Stimulated activated CD8-positive, alpha-beta memory T cell treated with anti-CD3 and anti-CD28 coated beads, Interleukin-7, amount 100 ng/mL, for 4 hours (primary cell): ENCODE results near the gene CATSPERZ.
A peak's percentile ranks its signal among the peaks of the same experiment; 100 is the strongest.
"Not testable (repeated sequence)": the region's sequence is repeated elsewhere in the genome, so short reads cannot be mapped to it uniquely, and the experiment has no call there.

Experiments
- DNase-seq, 2 donors: peaks; one replicate each; pipeline ENCODE4 v3.0.0-alpha.2; 2020; ENCODE audit warnings: low read depth in 2 of 2

Gene CATSPERZ

GRCh38 chr11:64321026-64321425 lies 20.9 kb downstream of the CATSPERZ start:
- no peak for DNase-seq

DNA sequence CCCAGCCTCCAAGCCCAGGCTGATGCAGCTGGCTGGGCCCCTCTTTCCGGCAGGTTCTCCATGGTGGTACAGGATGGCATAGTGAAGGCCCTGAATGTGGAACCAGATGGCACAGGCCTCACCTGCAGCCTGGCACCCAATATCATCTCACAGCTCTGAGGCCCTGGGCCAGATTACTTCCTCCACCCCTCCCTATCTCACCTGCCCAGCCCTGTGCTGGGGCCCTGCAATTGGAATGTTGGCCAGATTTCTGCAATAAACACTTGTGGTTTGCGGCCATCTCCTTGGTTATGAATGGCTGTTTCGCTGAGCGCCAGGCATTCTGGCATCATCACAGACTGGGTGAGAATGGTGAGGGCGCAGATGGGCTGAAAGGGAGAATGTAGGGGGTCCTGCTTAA lies 21.4 kb downstream of the CATSPERZ start:
- DNase-seq: no peak

DNA sequence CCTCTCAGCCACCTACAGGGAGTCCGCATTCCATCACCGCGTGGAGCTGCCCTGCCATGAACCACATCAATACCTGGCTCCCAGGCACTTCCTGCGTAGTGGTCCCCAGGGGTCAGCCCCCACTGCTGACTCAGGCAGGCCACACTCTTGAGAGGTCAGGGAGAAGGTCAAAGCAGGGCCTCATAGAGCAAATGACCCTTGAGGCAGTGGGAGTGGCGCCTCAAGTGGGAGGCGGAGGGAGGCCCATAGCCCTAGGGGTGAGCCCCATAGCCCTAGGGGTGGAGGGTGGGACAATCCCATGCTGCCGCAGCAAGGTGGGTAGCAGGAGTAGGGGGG lies 22.7 kb downstream of the CATSPERZ start:
- DNase-seq: no peak

DNA sequence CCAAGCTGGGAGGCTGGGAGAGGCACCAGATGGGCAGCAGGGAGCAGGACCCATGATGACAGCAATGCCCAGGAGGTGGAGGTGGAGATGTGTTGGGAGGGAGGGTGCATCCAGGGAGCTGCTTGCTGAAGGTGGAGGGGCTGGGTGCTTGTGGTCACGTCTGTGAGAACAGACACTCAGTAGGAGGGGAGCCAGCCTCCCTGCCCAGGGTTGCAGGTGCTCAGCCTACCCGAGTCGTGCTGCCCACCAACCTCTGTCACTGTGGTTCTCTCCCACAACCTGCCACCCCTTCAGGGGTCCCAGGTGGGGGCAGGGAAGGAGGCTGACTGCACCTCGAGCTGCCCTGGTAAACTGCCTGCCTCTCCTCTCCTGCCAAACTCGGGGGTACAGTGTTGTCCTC lies 23.2 kb downstream of the CATSPERZ start:
- no peak for DNase-seq

GRCh38 chr11:64323984-64324383 lies 23.8 kb downstream of the CATSPERZ start:
- DNase-seq: not testable (repeated sequence)

DNA sequence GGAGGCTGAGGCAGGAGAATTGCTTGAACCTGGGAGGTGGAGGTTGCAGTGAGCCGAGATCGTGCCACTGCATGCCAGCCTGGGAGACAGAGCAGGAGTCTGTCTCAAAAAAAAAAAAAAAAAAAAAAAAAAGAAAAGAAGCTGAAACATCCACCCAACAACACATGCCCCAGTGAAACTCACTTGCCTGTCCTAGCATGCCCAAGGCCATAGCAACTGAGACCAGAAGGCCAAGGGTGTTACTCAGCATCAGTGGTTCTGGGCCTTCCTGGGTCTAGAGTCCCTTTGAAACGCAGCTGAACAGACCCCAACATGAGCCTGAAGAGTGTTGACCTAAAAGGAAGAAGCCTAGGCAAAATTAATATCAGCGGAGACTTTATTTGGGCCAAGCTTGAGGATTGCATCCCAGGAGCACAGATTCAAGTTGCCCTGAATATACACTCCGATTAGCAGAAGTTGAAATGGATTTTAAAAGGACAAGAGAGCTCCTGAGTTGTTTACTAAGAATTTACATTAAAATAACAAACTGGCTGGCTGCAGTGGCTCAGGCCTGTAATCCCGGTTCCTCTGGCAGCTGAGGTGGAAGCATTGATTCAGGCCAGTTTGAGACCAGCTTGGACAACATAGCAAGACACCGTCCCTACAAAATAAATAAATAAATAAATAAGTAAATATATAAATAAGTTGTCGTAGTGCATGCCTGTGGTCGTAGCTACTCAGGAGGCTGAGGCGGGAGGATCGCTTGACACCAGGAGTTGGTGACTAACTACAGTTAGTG lies 24.7 kb downstream of the CATSPERZ start:
- no peak for DNase-seq

GRCh38 chr11:64327375-64327774 lies 27.2 kb downstream of the CATSPERZ start:
- no peak for DNase-seq

DNA sequence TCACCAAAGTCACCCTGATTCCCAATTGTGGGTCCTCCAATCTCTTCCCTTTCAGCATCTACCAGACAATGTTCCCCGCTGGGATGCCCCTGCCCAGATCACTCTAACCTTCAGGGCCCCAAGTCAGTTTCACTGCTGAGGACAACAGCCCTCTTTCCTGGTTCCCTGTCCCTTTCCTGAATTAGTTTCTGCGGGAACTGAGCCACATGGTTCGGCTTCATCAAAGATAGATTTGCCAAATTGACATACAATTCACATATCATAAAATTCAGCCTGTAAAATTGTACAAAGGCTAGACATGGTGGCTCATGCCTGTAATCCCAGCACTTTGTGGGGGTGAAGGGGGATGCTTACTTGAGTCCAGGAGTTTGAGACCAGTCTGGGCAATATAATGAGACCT lies 27.8 kb downstream of the CATSPERZ start:
- DNase-seq: no peak

DNA sequence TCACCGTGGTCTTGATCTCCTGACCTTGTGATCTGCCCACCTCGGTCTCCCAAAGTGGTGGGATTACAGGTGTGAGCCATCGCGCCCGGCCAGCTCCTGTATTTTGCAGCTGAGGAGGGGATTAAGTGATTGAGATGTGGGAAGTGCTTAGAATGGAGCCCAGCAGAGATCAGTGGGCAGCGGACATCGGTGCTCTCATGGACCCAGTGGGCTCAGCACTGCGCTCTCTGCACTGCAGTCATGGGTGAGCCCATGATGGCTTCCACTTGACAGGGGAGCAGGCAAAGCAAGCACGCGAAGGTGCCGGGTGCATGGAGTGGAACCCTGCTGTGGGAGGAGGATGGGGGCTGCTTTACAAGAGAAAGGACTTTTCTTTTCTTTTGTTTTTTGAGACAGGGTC lies 30.7 kb downstream of the CATSPERZ start:
- DNase-seq: no peak

DNA sequence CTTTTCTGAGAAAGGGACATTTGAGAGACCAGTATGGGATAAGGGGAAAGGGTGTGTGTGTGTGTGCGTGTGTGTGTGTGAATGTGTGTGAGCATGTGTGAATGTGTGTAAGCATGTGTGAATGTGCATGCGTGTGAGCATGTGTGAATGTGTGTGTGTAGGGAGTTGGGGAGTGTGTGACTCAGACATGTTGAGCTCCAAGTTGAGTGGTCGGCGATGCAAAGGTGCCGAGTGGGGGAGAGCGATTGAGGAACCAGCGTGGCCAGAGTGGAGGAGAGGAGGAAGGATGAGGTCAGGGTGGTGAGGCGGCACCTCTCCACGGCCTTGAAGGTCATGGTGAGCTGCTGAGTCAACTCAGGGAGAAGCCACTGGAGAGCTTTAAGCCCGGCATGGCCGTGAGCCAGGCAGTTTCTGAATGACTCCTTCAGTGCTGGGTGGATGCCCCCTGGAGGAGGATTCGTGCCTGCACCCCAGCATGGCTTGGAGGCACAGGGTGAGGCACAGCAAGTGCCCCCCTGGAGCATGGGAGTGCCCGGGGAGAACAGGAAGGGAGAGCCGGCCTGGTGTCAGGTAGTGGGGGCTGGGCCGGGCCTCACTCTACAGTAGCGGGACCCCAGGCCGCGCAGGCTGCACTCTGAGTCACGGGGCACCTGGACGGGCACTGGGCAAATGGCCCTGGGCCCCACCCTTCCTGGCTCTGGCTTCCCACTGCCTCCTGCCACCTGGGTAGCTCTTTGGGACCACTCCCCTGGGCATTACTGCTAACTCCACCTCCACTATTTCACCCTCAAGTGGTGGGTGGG lies 31.6 kb downstream of the CATSPERZ start:
- DNase-seq: peak; percentile 50 to 68

- no peak for DNase-seq
Observed at GRCh38 chr11:64333556-64333955, 33.4 kb downstream of the CATSPERZ start.

DNA sequence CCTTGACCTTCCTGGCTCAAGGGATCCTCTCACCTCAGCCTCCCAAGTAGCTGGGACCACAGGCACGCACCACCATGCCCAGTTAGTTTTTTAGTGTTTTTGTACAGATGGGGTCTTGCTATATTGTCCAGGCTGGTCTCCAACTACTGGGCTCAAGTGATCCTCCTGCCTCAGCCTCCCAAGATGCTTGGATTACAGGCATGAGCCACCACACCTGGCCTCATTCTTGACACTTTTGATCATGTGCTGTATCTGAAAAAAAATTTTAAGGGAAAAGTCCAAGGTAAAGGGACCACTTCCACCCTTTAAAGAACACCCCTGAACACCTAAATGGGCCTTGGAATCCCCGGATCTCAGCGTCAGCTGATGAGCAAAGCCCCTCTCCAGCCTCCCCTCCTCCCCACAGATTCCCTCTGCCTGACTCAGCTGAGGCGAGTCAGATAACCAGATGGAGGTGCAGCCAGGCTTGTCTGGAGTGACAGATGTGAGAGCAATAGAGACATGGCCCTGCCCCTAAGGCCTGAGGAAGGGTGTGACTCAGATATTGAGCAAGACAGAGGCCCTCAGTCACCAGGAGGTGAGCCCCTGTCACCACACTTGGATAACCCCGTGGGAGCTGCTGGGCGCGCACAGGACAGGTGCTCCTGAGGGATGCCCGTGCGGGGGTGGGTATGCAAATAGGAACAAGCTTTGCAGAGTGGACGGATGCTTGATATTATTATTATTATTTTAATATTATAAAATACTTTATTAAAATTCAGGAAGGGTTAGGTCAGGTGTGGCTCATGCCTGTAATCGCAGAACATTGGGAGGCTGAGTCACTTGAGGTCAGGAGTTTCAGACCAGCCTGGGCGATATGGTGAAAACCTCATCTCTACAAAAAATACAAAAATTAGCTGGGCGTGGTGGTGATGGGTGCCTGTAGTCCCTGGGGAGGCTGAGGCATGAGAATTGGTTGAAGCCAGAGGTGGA lies 34.9 kb downstream of the CATSPERZ start:
- DNase-seq: no peak

DNA sequence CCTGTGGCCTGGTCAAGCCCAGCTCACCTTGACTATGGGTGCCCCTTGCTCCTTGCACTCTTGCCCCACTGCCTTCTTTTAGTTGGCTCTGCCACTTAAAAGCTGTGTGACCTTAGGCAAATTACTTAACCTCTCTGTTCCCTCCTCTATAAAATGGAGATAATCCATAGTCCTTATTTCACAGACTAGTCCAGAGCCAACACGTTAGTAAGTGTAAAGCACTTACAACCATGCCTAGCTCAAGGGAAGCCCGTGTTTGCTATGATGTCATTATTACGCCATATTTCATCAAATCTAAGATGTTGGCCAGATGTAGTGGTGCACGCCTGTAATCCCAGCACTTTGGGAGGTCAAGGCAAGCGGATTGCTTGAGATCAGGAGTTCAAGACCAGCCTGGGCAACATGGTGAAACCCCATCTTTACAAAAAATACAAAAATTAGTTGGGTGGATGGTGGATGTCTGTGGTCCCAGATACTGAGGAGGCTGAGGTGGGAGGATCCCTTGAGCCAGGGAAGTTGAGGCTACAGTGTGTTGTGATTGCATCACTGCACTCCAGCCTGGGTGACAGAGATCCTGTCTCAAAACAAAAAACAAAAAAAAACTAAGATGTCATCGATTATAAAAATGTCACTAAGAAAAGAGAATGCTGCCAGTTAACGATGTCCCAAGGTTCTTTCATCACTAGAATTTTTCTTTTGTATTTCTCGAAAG lies 37.5 kb downstream of the CATSPERZ start:
- DNase-seq: no peak

DNA sequence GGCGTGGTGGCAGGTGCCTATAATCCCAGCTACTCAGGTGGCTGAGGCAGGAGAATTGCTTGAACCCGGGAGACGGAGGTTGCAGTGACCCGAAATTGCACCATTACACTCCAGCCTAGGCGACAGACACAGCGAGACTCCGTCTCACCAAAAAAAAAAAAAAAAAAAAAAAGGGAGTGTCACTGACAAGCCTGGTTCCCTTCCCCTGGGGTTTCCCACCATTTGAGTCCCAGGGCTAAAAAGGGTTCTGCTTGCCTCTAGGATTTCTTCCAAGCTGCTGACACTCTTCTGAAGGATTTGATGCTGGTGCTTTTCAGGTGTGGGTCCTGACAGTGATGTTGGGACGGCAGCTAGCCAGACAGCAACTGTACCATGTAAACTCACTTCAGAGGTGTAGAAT lies 38.6 kb downstream of the CATSPERZ start:
- DNase-seq: no peak

DNA sequence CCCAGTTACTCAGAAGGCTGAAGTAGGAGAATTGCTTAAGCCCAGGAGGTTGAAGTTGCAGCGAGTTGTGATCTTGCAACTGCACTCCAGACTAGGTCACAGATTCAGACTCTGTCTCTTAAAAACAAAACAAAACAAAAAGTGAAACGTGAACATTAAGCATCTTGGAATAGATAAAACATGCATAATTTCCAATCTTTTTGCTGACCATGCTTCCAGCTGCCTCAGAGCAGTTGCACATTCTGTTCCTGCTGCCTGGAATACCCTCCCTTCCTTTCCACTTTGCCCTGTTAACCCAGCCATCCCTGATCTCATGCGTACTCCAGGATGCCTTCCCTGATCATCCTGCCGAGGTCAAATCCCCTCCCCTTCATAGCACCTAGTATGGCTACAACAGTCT lies 39.1 kb downstream of the CATSPERZ start:
- no peak for DNase-seq

DNA sequence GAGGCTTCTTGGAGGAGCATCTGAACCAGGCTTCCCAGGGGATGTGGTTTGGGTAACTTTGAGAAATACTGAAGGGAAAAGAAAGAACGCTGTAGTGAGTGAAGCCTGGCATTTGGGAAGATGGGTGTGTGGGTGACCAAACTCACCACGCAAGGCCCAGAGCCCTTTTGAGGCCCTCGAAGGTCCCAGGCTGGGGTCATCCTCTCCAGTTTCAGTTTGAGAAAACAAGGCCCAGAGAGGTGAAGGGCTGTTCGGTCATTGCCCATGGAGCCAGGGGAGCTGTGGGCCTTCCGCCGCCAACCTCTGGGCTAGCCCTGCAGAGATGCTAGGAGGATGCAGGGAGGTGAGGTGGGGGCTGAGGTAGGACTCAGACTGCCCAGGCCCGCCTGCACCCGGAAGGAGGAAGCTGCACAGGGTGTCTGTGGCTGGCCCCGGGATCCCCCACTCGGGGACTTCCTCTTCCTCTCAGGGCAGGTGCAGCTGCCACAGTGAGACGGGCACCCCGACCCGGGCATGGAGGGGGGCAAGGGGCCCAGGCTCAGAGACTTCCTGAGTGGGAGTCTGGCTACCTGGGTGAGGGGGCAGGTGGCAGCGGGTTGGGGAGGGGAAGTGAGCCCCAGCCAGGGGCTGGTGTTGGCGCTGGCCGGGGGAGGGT lies 39.7 kb downstream of the CATSPERZ start, which contains the start of gene CCDC88B:
Gene CCDC88B, plus strand, starts transcription at position 451 of the 655 bp plus-strand sequence. Its CDS starts 63 bp downstream, at position 514.
- peak; percentile 65 to 80 for DNase-seq

- peak; percentile 73 for DNase-seq
Observed at GRCh38 chr11:64340671-64341335, 40.6 kb downstream of the CATSPERZ start.

DNA sequence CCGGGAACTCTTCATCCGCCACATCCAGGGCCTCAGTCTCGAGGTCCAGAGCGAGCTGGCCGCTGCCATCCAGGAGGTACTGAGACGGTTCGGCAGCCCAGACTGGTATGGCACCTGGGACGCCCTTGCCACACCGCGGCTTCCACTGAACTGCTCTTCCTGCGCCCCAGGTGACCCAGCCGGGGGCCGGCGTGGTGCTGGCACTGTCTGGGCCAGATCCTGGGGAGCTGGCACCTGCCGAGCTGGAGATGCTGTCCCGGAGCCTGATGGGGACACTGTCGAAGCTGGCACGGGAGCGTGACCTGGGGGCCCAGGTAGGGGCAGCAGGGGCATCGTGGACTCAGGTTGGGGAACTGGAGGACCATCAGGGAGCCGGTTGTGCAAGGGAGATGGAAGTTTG lies 41.3 kb downstream of the CATSPERZ start:
- no peak for DNase-seq

- peak; percentile 76 to 78 for DNase-seq
Observed at GRCh38 chr11:64341851-64342791, 42.0 kb downstream of the CATSPERZ start.
